Spleen (tissue), 11 donors: ENCODE results near the gene OR2F2. TPM values are rescaled to one million over a fixed set of nuclear protein-coding genes. Genes with fewer than 3 reads are reported as not detected.

ENCODE experiments used
- DNase-seq: peaks from one replicate; pipeline ENCODE4 v3.0.0-alpha.2; 2020
- H3K27ac ChIP-seq, 8 donors: fragments of 200-600 bp; sonication (generic) in 7 of 8; 1 replicate in 4 of 8; 2 replicates in 4 of 8; pipeline versions ENCODE4 v1.5.0 to v1.8.0; 2016 to 2021; ENCODE audit warnings: inconsistent platforms in 4 of 8, mild to moderate bottlenecking in 4 of 8, moderate library complexity in 1 of 8
- H3K27me3 ChIP-seq, 7 donors: fragments of 200-600 bp; sonication (generic) in 6 of 7; replicated peaks in 1 of 7; 1 replicate in 4 of 7; 2 replicates in 3 of 7; pipeline versions ENCODE4 v1.5.0 to v1.8.0; 2016 to 2021; ENCODE audit warnings: inconsistent platforms in 3 of 7, mild to moderate bottlenecking in 1 of 7
- H3K36me3 ChIP-seq, 6 donors: fragments of 200-600 bp; sonication (generic) in 5 of 6; 1 replicate in 4 of 6; 2 replicates in 2 of 6; pipeline versions ENCODE4 v1.5.0 to v1.8.0; 2016 to 2021; ENCODE audit warnings: inconsistent platforms in 2 of 6
- H3K4me1 ChIP-seq, 6 donors: fragments of 200-600 bp; sonication (generic) in 5 of 6; 1 replicate in 3 of 6; 2 replicates in 3 of 6; pipeline versions ENCODE4 v1.5.0 to v1.8.0; 2016 to 2021; ENCODE audit warnings: inconsistent platforms in 3 of 6
- H3K4me3 ChIP-seq, 8 donors: fragments of 200-600 bp; sonication (generic) in 7 of 8; 1 replicate in 4 of 8; 2 replicates in 4 of 8; pipeline versions ENCODE4 v1.5.0 to v1.8.0; 2016 to 2021; ENCODE audit warnings: inconsistent platforms in 4 of 8, mild to moderate bottlenecking in 4 of 8, moderate library complexity in 2 of 8
- H3K9me3 ChIP-seq, 8 donors: fragments of 200-600 bp; sonication (generic) in 7 of 8; 1 replicate in 4 of 8; 2 replicates in 4 of 8; pipeline versions ENCODE4 v1.5.0 to v1.8.0; 2016 to 2021; ENCODE audit warnings: inconsistent platforms in 4 of 8
- CTCF ChIP-seq, 11 experiments: fragments of 200-600 bp in 7 of 11; fragments of 450-650 bp in 4 of 11; sonication (generic) in 4 of 11; IDR thresholded peaks in 8 of 11; conservative IDR thresholded peaks in 3 of 11; 1 replicate in 7 of 11; 2 replicates in 4 of 11; pipeline versions ENCODE4 v1.4.0 to v1.8.0; 2016 to 2021; ENCODE audit warnings: antibody characterized with exemption in 11 of 11, inconsistent platforms in 4 of 11, mild to moderate bottlenecking in 1 of 11
- POLR2A ChIP-seq, 3 donors: fragments of 450-650 bp; IDR thresholded peaks; one replicate each; pipeline ENCODE4 v1.5.1; 2017; ENCODE audit warnings: antibody characterized with exemption in 3 of 3, mild to moderate bottlenecking in 1 of 3
- POLR2AphosphoS5 ChIP-seq, 3 donors: sonication (generic); formaldehyde crosslinking; IDR thresholded peaks; one replicate each; pipeline ENCODE4 v1.5.1; 2017; ENCODE audit warnings: antibody characterized with exemption in 3 of 3
- WGBS, 5 donors: extraction: QIAGEN DNeasy Blood & Tissue Kit in 3 of 5; methylation state at CpG; one replicate each; pipeline versions ENCODE4 v1.1.5 to v1.1.7; 2013 to 2018; 5-methylcytosine and 5-hydroxymethylcytosine counted together
- intact Hi-C: fragments of 100-400 bp; cut with DNase I; formaldehyde crosslinking; loops from one replicate; pipeline ENCODE4 v1.15.0; 2023; ENCODE audit warnings: low total_unique reads
- polyA plus RNA-seq, 3 donors: library from polyadenylated mRNA; stranded (reverse); fragments of 200-250 nt; gene quantifications; one replicate each; pipeline ENCODE4 v1.2.1, GENCODE V29; 2013
- total RNA-seq, 7 donors: library from RNA; depleted of rRNA in 3 of 7; stranded (reverse); fragments of >200 nt in 3 of 7; fragmentation: NEBNext Ultra II Directional in 4 of 7; extraction: Animal tissue kit (Norgen Biotek cat#: 25700) in 4 of 7; gene quantifications; one replicate each; pipeline versions ENCODE4 v1.1.0 to v1.2.1, GENCODE V29; 2016 to 2021
- donor health status: healthy with polysubstance abuse.
- donor health status: DM: no; HTN: no; CAD: no; lungs with moderate emphysema.
- donor health status: DM: no; HTN: no; CAD: no.
- donor health status: Bipolar disorder and iron deficiency.
- donor health status: healthy.
- donor health status: DM: no; HTN: no; CAD: no.
- donor health status: DM: yes; HTN: yes; CAD: no.

Gene OR2F2
- total and polyA plus RNA-seq, 10 donors = not detected

DNA sequence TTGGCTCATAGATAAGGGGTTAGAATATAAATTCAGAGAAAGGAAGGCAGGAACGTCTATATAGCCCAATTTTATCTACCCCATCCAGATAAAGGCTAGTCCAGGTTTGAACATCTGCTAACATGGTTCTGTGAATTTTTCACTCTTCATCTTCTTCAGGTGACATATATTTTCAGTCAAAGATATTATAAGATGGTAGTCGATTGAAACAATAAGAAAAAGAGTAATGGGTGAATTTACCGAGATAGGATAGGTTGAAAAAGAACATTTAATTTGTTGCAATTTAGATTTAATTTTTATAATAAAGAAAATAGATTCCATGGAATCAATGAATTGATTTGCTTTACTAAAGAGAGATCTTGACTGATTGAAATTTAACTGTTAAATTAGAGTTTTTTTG is 19.5 kb downstream of the OR2F2 start, which contains the start of gene OR2F1:
TSS of gene OR2F1 (plus strand) at position 301 of the 400 bp plus-strand sequence. CDS start 5,127 bp downstream, outside the sequence.
- H3K27ac ChIP-seq = no peak within 1 kb of the TSS
- TF ChIP-seq POLR2AphosphoS5 (IDR thresholded peaks at IDR 0.05) (no peak), POLR2A (IDR thresholded peaks at IDR 0.05) (no peak), CTCF (IDR thresholded peaks at IDR 0.05 in 8 of 11, conservative IDR thresholded peaks at IDR 0.05 in 3 of 11) (no peak)

GRCh38 chr7:143958781-143959180 is 23.7 kb downstream of the OR2F2 start:
- Histone ChIP-seq H3K4me3 (no peak overlapping the region), H3K36me3 (no peaks in the 10 kb centered on the region), H3K4me1 (no peaks in the 10 kb centered on the region), H3K27ac (no peak overlapping the region), H3K27me3 (peaks cover 0 to 2% (median 0%) of the 10 kb centered on the region in 7 donors), H3K9me3 (no peaks in the 10 kb centered on the region)
- TF ChIP-seq POLR2AphosphoS5 (IDR thresholded peaks at IDR 0.05) (no peak), POLR2A (IDR thresholded peaks at IDR 0.05) (no peak), CTCF (IDR thresholded peaks at IDR 0.05 in 8 of 11, conservative IDR thresholded peaks at IDR 0.05 in 3 of 11) (no peak)
- DNase-seq = no peak
- intact Hi-C loops = no loop called here
- WGBS, 5 donors = 69 to 88% (median 76%) methylated on average over 3 of the region's 3 CpGs

More for the DNA sequence above, 19.5 kb downstream of the OR2F2 start, which contains the start of gene OR2F1:
- Histone ChIP-seq H3K4me1 (no peaks in the 10 kb centered on the region), H3K4me3 (no peak within 1 kb of the TSS), H3K36me3 (no peaks in the 10 kb centered on the region), H3K27me3 (peaks cover 0 to 8% (median 0%) of the 10 kb centered on the region in 7 donors), H3K9me3 (no peaks in the 10 kb centered on the region)
- DNase-seq = no peak
- intact Hi-C loops = no loop called here
- WGBS, 5 donors = 73 to 88% (median 77%) methylated on average over 3 of the region's 3 CpGs

DNA sequence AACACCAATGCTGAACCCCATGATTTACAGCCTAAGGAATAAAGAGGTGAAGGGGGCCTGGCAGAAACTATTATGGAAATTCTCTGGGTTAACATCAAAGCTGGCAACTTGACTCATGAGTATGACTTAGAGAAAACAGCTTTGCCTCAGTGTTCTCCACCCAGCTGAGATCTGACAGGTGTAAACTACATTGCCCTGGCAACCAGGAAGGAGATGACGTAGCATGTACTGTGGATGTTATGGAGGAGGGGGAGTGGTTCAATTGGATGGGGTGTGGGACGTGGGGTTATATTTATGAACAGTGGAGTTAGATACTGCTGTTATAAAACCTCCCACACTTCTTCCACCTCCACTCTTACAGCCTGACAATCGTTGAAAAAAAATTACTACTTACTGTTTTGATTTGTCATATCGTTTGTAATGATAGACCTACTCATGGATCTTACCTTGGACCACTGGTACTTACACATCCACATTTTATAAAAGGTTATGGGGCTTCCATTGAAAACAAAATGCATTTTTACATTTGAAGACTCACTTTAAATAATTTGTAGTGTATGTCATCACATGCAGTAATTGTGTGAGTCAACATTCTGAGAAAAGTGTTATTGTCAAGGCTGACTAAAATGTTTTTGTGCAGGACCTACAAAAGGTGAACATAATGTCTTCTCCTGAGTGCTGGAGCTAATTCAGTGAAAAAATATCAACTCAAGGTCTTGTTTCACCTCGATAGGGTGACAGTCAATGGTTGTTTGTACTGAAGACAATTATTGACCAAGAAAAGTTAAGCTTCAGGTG is 26.0 kb downstream of the OR2F2 start:
- no peak for TF ChIP-seq POLR2A (IDR thresholded peaks at IDR 0.05)
- Histone ChIP-seq H3K4me1 (no peaks in the 10 kb centered on the region), H3K36me3 (no peaks in the 10 kb centered on the region), H3K27me3 (peaks cover 0 to 2% (median 0%) of the 10 kb centered on the region in 7 donors), H3K9me3 (no peaks in the 10 kb centered on the region), H3K4me3 (no peak overlapping the region), H3K27ac (no peak overlapping the region)
- no peak for DNase-seq
- WGBS, 5 donors = 69 to 81% (median 74%) methylated on average over 5 of the region's 5 CpGs
- intact Hi-C loops = no loop called here

DNA sequence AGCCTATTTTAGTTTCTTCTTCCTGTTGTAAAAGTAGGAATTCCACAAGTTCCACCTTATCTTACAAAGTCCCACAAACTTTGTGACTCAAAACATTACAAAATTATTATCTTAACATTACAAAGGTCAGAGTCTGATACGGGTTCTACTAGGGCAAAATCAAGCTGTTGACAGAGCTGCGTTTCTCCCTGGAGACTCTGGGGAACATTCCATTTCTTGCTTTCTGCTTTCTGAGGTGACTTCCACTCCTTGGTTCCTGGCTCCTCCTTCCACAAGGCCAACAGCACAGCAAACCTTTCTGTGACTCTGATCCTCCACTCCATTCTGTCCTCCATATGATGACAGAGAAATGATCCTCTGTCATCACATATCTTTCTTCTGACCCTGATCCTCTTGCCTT is 30.2 kb downstream of the OR2F2 start:
- 69 to 86% (median 82%) methylated on average over 2 of the region's 2 CpGs for WGBS, 5 donors
- Histone ChIP-seq H3K36me3 (no peaks in the 10 kb centered on the region), H3K27me3 (no peaks in the 10 kb centered on the region), H3K27ac (no peak overlapping the region), H3K4me1 (no peaks in the 10 kb centered on the region), H3K9me3 (no peaks in the 10 kb centered on the region), H3K4me3 (no peak overlapping the region)
- no peak for TF ChIP-seq POLR2AphosphoS5 (IDR thresholded peaks at IDR 0.05)
- no peak for TF ChIP-seq POLR2A (IDR thresholded peaks at IDR 0.05)
- no peak for TF ChIP-seq CTCF (IDR thresholded peaks at IDR 0.05 in 8 of 11, conservative IDR thresholded peaks at IDR 0.05 in 3 of 11)
- no peak for DNase-seq
- intact Hi-C loops = no loop called here
